ENCODE data around the gene CNTNAP2.

Gene CNTNAP2

GRCh38 chr7:147483634-147484292, 1367.2 kb downstream of the CNTNAP2 start:
- no peak for DNase-seq (ENCODE audit: low spot score)

GRCh38 chr7:147485660-147486210, 1369.1 kb downstream of the CNTNAP2 start:
- no peak for DNase-seq (ENCODE audit: low spot score)

GRCh38 chr7:147492606-147493005, 1376.0 kb downstream of the CNTNAP2 start:
- DNase-seq (ENCODE audit: low spot score), result peak; percentile 55

- DNase-seq (ENCODE audit: low spot score), result no peak
Observed at GRCh38 chr7:147496209-147496608, 1379.6 kb downstream of the CNTNAP2 start.

GRCh38 chr7:147497246-147497645, 1380.6 kb downstream of the CNTNAP2 start:
- no peak for DNase-seq (ENCODE audit: low spot score)

GRCh38 chr7:147498081-147498480, 1381.5 kb downstream of the CNTNAP2 start:
- no peak for DNase-seq (ENCODE audit: low spot score)

GRCh38 chr7:147509035-147509501, 1392.5 kb downstream of the CNTNAP2 start:
- DNase-seq (ENCODE audit: low spot score), result no peak

- no peak for DNase-seq (ENCODE audit: low spot score)
Observed at GRCh38 chr7:147509541-147510200, 1393.1 kb downstream of the CNTNAP2 start.

- no peak for DNase-seq (ENCODE audit: low spot score)
Observed at GRCh38 chr7:147510201-147510542, 1393.6 kb downstream of the CNTNAP2 start.

- no peak for DNase-seq (ENCODE audit: low spot score)
Observed at GRCh38 chr7:147510923-147511322, 1394.3 kb downstream of the CNTNAP2 start.

GRCh38 chr7:147513451-147513850, 1396.8 kb downstream of the CNTNAP2 start:
- no peak for DNase-seq (ENCODE audit: low spot score)

GRCh38 chr7:147516391-147516790, 1399.8 kb downstream of the CNTNAP2 start:
- DNase-seq (ENCODE audit: low spot score), result no peak

GRCh38 chr7:147519062-147519461, 1402.5 kb downstream of the CNTNAP2 start:
- no peak for DNase-seq (ENCODE audit: low spot score)

GRCh38 chr7:147523056-147523455, 1406.5 kb downstream of the CNTNAP2 start:
- no peak for DNase-seq (ENCODE audit: low spot score)

GRCh38 chr7:147524726-147525250, 1408.2 kb downstream of the CNTNAP2 start:
- DNase-seq (ENCODE audit: low spot score), result no peak

GRCh38 chr7:147525325-147525724, 1408.7 kb downstream of the CNTNAP2 start:
- no peak for DNase-seq (ENCODE audit: low spot score)

- DNase-seq (ENCODE audit: low spot score), result no peak
Observed at GRCh38 chr7:147535701-147536111, 1419.1 kb downstream of the CNTNAP2 start.

- DNase-seq (ENCODE audit: low spot score), result no peak
Observed at GRCh38 chr7:147539685-147540084, 1423.1 kb downstream of the CNTNAP2 start.

- no peak for DNase-seq (ENCODE audit: low spot score)
Observed at GRCh38 chr7:147540743-147541142, 1424.1 kb downstream of the CNTNAP2 start.

- no peak for DNase-seq (ENCODE audit: low spot score)
Observed at GRCh38 chr7:147541261-147541660, 1424.7 kb downstream of the CNTNAP2 start.

- peak; percentile 21 for DNase-seq (ENCODE audit: low spot score)
Observed at GRCh38 chr7:147547252-147547897, 1430.8 kb downstream of the CNTNAP2 start.

- no peak for DNase-seq (ENCODE audit: low spot score)
Observed at GRCh38 chr7:147556317-147556716, 1439.7 kb downstream of the CNTNAP2 start.

GRCh38 chr7:147563669-147564068, 1447.1 kb downstream of the CNTNAP2 start:
- no peak for DNase-seq (ENCODE audit: low spot score)
